Endothelial cell of umbilical vein (primary cell): ENCODE data around the gene DDX31. TPM values are rescaled to one million over a fixed set of nuclear protein-coding genes. Genes with fewer than 3 reads are reported as not detected.

ENCODE experiments used
- BruUV-seq: library from RNA; stranded (reverse); fragments of 400-500 nt; replicated peaks from 2 replicates; lab custom pipeline; 2021; lab: Mats Ljungman, UMichigan
- CTCF ChIA-PET: fragments of 300-600, 350-600 bp; sonication (Branson Sonifier 250); formaldehyde crosslinking; loops from one replicate; lab custom pipeline; 2021; ENCODE audit warnings: antibody characterized with exemption, inconsistent platforms; lab: Charles Lee
- POLR2A ChIA-PET: fragments of 300-600, 350-600 bp; sonication (Branson Sonifier 250); formaldehyde crosslinking; loops from one replicate; lab custom pipeline; 2021; ENCODE audit warnings: antibody characterized with exemption, inconsistent platforms; lab: Charles Lee
- DNase-seq: peaks from one replicate; pipeline ENCODE4 v3.0.0-alpha.2; 2011; ENCODE audit warnings: low read depth, low spot score
- FAIRE-seq: peaks from 2 replicates; lab custom pipeline; 2011; peaks lifted over from hg19 to GRCh38; lab: Jason Lieb, UNC
- H2AFZ ChIP-seq: 2 replicates; pipeline ENCODE4 v1.6.0; 2012; ENCODE audit warnings: low read depth, low read length, control low read depth, inconsistent platforms
- H3K27ac ChIP-seq: 2 replicates; pipeline ENCODE4 v1.5.1; 2011; ENCODE audit warnings: low read depth, mild to moderate bottlenecking, control low read depth, low read length, moderate library complexity; ENCODE audit not compliant: insufficient read depth
- H3K27me3 ChIP-seq, 2 experiments: 2 replicates each; pipeline versions ENCODE4 v1.6.0 to v1.6.1; 2011; ENCODE audit warnings: low read length in 2 of 2, mixed read lengths in 1 of 2; ENCODE audit not compliant: control insufficient read depth in 2 of 2, insufficient read depth in 2 of 2
- H3K36me3 ChIP-seq, 2 experiments: 2 replicates in 1 of 2; 3 replicates in 1 of 2; pipeline ENCODE4 v1.5.1; 2011; ENCODE audit warnings: low read length in 2 of 2, mild to moderate bottlenecking in 1 of 2, moderate library complexity in 1 of 2; ENCODE audit not compliant: control insufficient read depth in 2 of 2, insufficient read depth in 2 of 2; ENCODE audit errors: extremely low read depth in 1 of 2
- H3K4me1 ChIP-seq: 3 replicates; pipeline ENCODE4 v1.5.1; 2011; ENCODE audit warnings: mild to moderate bottlenecking, low read length; ENCODE audit not compliant: control insufficient read depth, insufficient read depth; ENCODE audit errors: extremely low read depth
- H3K4me2 ChIP-seq: 2 replicates; pipeline ENCODE4 v1.6.1; 2011; ENCODE audit warnings: low read length, control low read depth, mixed read lengths; ENCODE audit not compliant: insufficient read depth
- H3K4me3 ChIP-seq, 3 experiments: fragments of 200-600 bp in 1 of 3; sonication (generic), shearing (Covaris generic) in 1 of 3; replicated peaks in 1 of 3; 2 replicates each; pipeline ENCODE4 v1.5.1; 2011 to 2016; ENCODE audit warnings: control low read depth in 3 of 3, low read length in 3 of 3, mild to moderate bottlenecking in 2 of 3, inconsistent platforms in 1 of 3, low read depth in 1 of 3, moderate library complexity in 1 of 3; ENCODE audit not compliant: insufficient read depth in 1 of 3
- H3K79me2 ChIP-seq: 2 replicates; pipeline ENCODE4 v1.6.0; 2012; ENCODE audit warnings: low read length, inconsistent platforms; ENCODE audit not compliant: control insufficient read depth, insufficient read depth
- H3K9ac ChIP-seq: replicated peaks from 2 replicates; pipeline ENCODE3; 2011; ENCODE audit warnings: low read length, control low read depth; ENCODE audit not compliant: insufficient read depth; ENCODE audit errors: extremely low read depth
- H3K9me1 ChIP-seq: replicated peaks from 3 replicates; pipeline ENCODE4 v1.6.0; 2011; ENCODE audit warnings: mild to moderate bottlenecking, low read length; ENCODE audit not compliant: control insufficient read depth, insufficient read depth; ENCODE audit errors: extremely low read depth
- H3K9me3 ChIP-seq: replicated peaks from 2 replicates; pipeline ENCODE4 v1.5.1; 2012; ENCODE audit warnings: low read length, inconsistent platforms; ENCODE audit not compliant: control insufficient read depth, insufficient read depth
- H4K20me1 ChIP-seq: replicated peaks from 2 replicates; pipeline ENCODE3; 2011; ENCODE audit warnings: mild to moderate bottlenecking, low read length; ENCODE audit not compliant: control insufficient read depth, insufficient read depth; ENCODE audit errors: extremely low read depth
- EZH2 ChIP-seq: IDR thresholded peaks from 2 replicates; pipeline ENCODE4 v1.6.1; 2012; ENCODE audit warnings: borderline replicate concordance, low read depth, mild to moderate bottlenecking, moderate library complexity, low read length, inconsistent platforms; ENCODE audit not compliant: severe bottlenecking
- dilution Hi-C: fragments of 300-500 bp; cut with MboI; formaldehyde crosslinking; loops from one replicate; pipeline ENCODE4 v1.15.0; 2019; ENCODE audit warnings: low sequenced_read_pairs; ENCODE audit not compliant: extremely low pct_ligation_motif_present
- intact Hi-C: fragments of 100-400 bp; cut with micrococcal nuclease; formaldehyde crosslinking; loops from one replicate; pipeline ENCODE4 v1.10.0; 2022
- polyA plus RNA-seq, 4 experiments: library from polyadenylated mRNA; depleted of rRNA in 3 of 4; stranded (reverse) in 3 of 4; unstranded in 1 of 4; fragments of >200 nt; gene quantifications; 2 replicates each; pipeline versions ENCODE4 v1.2.1 to v1.2.3, GENCODE V29; 2011 to 2012; ENCODE audit warnings: missing spikeins in 1 of 4
- total RNA-seq: library from RNA; stranded (reverse); gene quantifications from 2 replicates; pipeline ENCODE4 v1.2.3, GENCODE V29; 2021
- TF ChIP-seq, protein P1 (sequence below), 2 donors: IDR thresholded peaks; 1 replicate in 1 of 2; 2 replicates in 1 of 2; pipeline ENCODE4 v1.5.1; 2011; ENCODE audit warnings: low read length in 2 of 2, mild to moderate bottlenecking in 2 of 2, moderate library complexity in 2 of 2, control low read depth in 1 of 2, inconsistent platforms in 1 of 2, low read depth in 1 of 2; ENCODE audit not compliant: insufficient read depth in 1 of 2; ENCODE audit errors: extremely low read depth in 1 of 2

DDX31 gene
- total and polyA plus RNA-seq, 2 donors (not counting 3 experiments of a cell fraction or from before 2014, with no cell fraction given), result 8.0 to 16.3 TPM

DNA sequence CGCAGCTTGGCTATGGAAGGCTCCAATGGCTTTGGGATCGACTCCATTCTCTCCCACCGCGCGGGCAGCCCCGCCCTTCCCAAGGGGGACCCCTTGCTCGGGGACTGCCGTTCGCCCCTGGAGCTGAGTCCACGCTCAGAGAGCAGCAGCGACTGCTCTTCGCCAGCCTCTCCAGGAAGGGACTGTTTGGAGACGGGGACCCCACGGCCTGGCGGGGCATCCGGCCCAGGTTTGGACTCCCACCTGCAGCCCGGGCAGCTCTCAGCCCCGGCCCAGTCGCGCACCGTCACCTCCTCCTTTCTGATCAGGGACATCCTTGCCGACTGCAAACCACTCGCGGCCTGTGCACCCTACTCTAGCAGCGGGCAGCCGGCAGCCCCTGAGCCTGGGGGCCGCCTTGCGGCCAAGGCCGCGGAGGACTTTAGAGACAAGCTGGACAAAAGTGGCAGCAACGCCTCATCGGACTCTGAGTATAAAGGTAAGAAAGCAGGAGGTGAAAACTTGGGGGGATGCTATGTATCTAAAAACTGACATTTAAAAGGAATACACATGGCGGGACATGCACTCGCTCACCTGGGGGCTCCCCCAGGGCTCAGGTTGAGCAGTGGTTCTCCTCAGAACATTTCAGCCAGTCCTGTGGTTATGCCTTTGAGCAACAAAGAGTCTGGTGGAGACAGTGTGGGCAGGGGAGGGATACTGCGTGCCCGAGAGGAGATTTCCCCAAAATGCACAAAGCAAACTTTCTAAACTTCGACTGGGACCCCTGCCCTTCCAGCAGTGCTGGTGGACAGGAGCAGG is 86.8 kb downstream of the DDX31 start:
- dilution Hi-C loops, result no loop called here

More for the DNA sequence above, 86.8 kb downstream of the DDX31 start:
- FAIRE-seq (no peak), DNase-seq (no peak)
- H3K4me1 ChIP-seq, result peaks cover 11% of the 10 kb centered on the region
- no peak overlapping the region for H3K4me3 ChIP-seq
- H3K36me3 ChIP-seq, result no peaks in the 10 kb centered on the region
- TF ChIP-seq, protein P1, sequence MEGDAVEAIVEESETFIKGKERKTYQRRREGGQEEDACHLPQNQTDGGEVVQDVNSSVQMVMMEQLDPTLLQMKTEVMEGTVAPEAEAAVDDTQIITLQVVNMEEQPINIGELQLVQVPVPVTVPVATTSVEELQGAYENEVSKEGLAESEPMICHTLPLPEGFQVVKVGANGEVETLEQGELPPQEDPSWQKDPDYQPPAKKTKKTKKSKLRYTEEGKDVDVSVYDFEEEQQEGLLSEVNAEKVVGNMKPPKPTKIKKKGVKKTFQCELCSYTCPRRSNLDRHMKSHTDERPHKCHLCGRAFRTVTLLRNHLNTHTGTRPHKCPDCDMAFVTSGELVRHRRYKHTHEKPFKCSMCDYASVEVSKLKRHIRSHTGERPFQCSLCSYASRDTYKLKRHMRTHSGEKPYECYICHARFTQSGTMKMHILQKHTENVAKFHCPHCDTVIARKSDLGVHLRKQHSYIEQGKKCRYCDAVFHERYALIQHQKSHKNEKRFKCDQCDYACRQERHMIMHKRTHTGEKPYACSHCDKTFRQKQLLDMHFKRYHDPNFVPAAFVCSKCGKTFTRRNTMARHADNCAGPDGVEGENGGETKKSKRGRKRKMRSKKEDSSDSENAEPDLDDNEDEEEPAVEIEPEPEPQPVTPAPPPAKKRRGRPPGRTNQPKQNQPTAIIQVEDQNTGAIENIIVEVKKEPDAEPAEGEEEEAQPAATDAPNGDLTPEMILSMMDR (IDR thresholded peaks at IDR 0.05; ENCODE audit: extremely low read depth in 1 of 2, insufficient read depth in 1 of 2, low read depth in 1 of 2, low read length in 2 of 2), result no peak
- TF ChIP-seq EZH2, result peak; percentile 77
- H3K9me1 ChIP-seq, result no peaks in the 10 kb centered on the region
- BruUV-seq, result no TSS peak
- H2AFZ ChIP-seq, result no peak overlapping the region
- H3K79me2 ChIP-seq, result no peaks in the 10 kb centered on the region
- intact Hi-C loops, result loop anchor here (2.0 kb wide), 1 partner anchor 34 kb away; no protein-coding TSS in a partner anchor
- no peaks in the 10 kb centered on the region for H4K20me1 ChIP-seq
- no peak overlapping the region for H3K9ac ChIP-seq
- no peak overlapping the region for H3K4me2 ChIP-seq
- no peaks in the 10 kb centered on the region for H3K9me3 ChIP-seq
- CTCF ChIA-PET, result no interaction called here
- peaks cover 84 to 96% of the 10 kb centered on the region in 2 experiments for H3K27me3 ChIP-seq
- no peak overlapping the region for H3K27ac ChIP-seq
- POLR2A ChIA-PET, result no interaction called here
